Heart left ventricle (tissue), 16 donors: Measurements from ENCODE around the gene RNF5. TPM values are rescaled to one million over a fixed set of nuclear protein-coding genes. Genes with fewer than 3 reads are reported as not detected.

Experiments
- ATAC-seq, 4 donors: fragments of 200-7000 bp; cut with Tn5 transposase; one replicate each; pipeline ENCODE4 v1.9.1; 2020 to 2022; ENCODE audit warnings: moderate library complexity in 4 of 4, mild to moderate bottlenecking in 3 of 4, moderate number of reproducible peaks in 1 of 4
- DNase-seq, 5 donors: peaks; one replicate each; pipeline ENCODE4 v3.0.0-alpha.2; 2020
- H3K27ac ChIP-seq, 12 donors: fragments of 200-600 bp; sonication (generic) in 4 of 12; one replicate each; pipeline versions ENCODE4 v1.5.0 to v1.8.0; 2016 to 2022; ENCODE audit warnings: mild to moderate bottlenecking in 2 of 12
- H3K27me3 ChIP-seq, 9 donors: fragments of 200-600 bp; sonication (generic) in 2 of 9; one replicate each; pipeline versions ENCODE4 v1.5.1 to v1.8.0; 2016 to 2022; ENCODE audit warnings: mild to moderate bottlenecking in 3 of 9
- H3K36me3 ChIP-seq, 9 donors: fragments of 200-600 bp; sonication (generic) in 2 of 9; one replicate each; pipeline versions ENCODE4 v1.5.0 to v1.8.0; 2018 to 2022; ENCODE audit warnings: mild to moderate bottlenecking in 2 of 9
- H3K4me1 ChIP-seq, 12 donors: fragments of 200-600 bp; sonication (generic) in 4 of 12; one replicate each; pipeline versions ENCODE4 v1.5.0 to v1.8.0; 2016 to 2022; ENCODE audit warnings: mild to moderate bottlenecking in 3 of 12
- H3K4me3 ChIP-seq, 12 donors: fragments of 200-600 bp; sonication (generic) in 4 of 12; one replicate each; pipeline versions ENCODE4 v1.5.0 to v1.8.0; 2017 to 2022; ENCODE audit warnings: mild to moderate bottlenecking in 9 of 12, moderate library complexity in 4 of 12
- H3K9me3 ChIP-seq, 12 donors: fragments of 200-600 bp; sonication (generic) in 4 of 12; one replicate each; pipeline versions ENCODE4 v1.5.0 to v1.8.0; 2016 to 2022; ENCODE audit warnings: mild to moderate bottlenecking in 1 of 12
- CTCF ChIP-seq, 12 donors: fragments of 200-600 bp; sonication (generic) in 4 of 12; IDR thresholded peaks; one replicate each; pipeline versions ENCODE4 v1.5.0 to v1.8.0; 2018 to 2022; ENCODE audit warnings: antibody characterized with exemption in 12 of 12, mild to moderate bottlenecking in 5 of 12
- POLR2A ChIP-seq, 2 donors: fragments of 450-650 bp; IDR thresholded peaks; one replicate each; pipeline ENCODE4 v1.6.1; 2017; ENCODE audit warnings: antibody characterized with exemption in 2 of 2, mild to moderate bottlenecking in 2 of 2, moderate library complexity in 2 of 2
- WGBS, 4 donors: extraction: QIAGEN DNeasy Blood & Tissue Kit in 2 of 4; methylation state at CpG; one replicate each; pipeline versions ENCODE4 v1.1.5 to v1.1.7; 2013 to 2018; 5-methylcytosine and 5-hydroxymethylcytosine counted together
- intact Hi-C, 10 donors: fragments of 100-400 bp; cut with DNase I; formaldehyde crosslinking; loops; one replicate each; pipeline versions ENCODE4 v1.11.1 to v1.14.2; 2022
- polyA plus RNA-seq, 2 donors: library from polyadenylated mRNA; stranded (reverse); fragments of 200-250 nt; gene quantifications; one replicate each; pipeline ENCODE4 v1.2.3, GENCODE V29; 2013
- total RNA-seq, 9 donors: library from RNA; depleted of rRNA in 2 of 9; stranded (reverse); fragments of >200 nt in 2 of 9; fragmentation: NEBNext Ultra II Directional in 3 of 9; extraction: Animal tissue kit (Norgen Biotek cat#: 25700) in 3 of 9; gene quantifications; one replicate each; pipeline versions ENCODE4 v1.1.0 to v1.2.4, GENCODE V29; 2016 to 2023
- donor health status: ischemic (EF 13 %, LVEDD 7.1; RV severe dilation, severe dysfunction).
- donor health status: healthy with polysubstance abuse.
- donor health status: DM: no; HTN: yes; CAD: no.
- donor health status: DM: no; HTN: no; CAD: no.
- donor health status: ischemic (EF 25% LVEDD 6.9; RV normal size, moderate dysfunction).
- donor health status: ischemic (EF 25% LVEDD 5.7; RV mildly dilated, moderate dysfunction).
- donor health status: healthy.
- donor health status: DM: yes; HTN: yes; CAD: no.
- donor health status: ischemic (EF 35%, LVEDD 5.7; RV mildly dilated, moderate dysfunction).
- donor health status: nonischemic (EF 11% LVEDD 7.7; RV severe dilation, severe dysfunction).
- donor health status: DM: yes; HTN: yes; CAD: no.
- donor health status: PGD.
- donor health status: ischemic (EF 29% LVEDD 5.4; RV normal size, mild dysfunction).
- donor health status: nonischemic (EF 23%, LVEDD 6.1; RV moderate dilation, normal function).

The RNF5 gene
- total and polyA plus RNA-seq, 11 donors = 62.7 to 136 (median 89.9) TPM

DNA sequence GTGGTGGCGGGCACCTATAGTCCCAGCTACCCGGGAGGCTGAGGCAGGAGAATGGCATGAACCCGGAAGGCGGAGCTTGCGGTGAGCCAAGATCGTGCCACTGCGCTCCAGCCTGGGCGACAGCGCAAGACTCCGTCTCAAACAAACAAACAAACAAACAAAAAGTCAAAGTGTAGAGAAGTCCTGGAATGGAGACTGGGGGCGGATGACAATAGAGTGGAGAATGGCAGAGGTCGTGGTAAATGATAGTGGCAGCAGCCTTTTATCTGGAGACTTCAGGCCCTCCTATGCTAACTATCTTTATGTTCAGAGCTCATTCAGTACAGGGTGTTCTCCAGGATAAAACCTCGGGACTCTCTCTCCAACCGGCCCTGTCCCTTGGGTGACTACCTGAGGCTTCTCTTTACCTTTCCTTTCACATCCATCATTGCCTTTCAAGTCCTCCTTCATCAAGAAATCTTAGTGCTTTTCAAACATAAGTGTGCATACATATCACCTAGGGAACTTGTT, 46.7 kb upstream of the RNF5 start:
- intact Hi-C loops = loop anchor here in 3 of 10 donors (1.0 to 5.0 kb wide), 3 partner anchors 21 to 46 kb away; partner anchors contain the start of genes AGPAT1 (in 1 of the 3) and RNF5 (in 1 of the 3)
- ATAC-seq (no peak), DNase-seq (no peak)
- no peaks in the 10 kb centered on the region for H3K9me3 ChIP-seq
- 84 to 88% (median 87%) methylated on average over 14 of the region's 14 CpGs for WGBS, 4 donors
- peaks cover 0 to 7% (median 2%) of the 10 kb centered on the region in 9 donors for H3K36me3 ChIP-seq
- no peaks in the 10 kb centered on the region for H3K27me3 ChIP-seq
- no peak for TF ChIP-seq POLR2A (IDR thresholded peaks at IDR 0.05)
- H3K27ac ChIP-seq = no peak overlapping the region
- peaks cover 11 to 32% (median 23%) of the 10 kb centered on the region in 12 donors for H3K4me1 ChIP-seq
- no peak overlapping the region for H3K4me3 ChIP-seq

DNA sequence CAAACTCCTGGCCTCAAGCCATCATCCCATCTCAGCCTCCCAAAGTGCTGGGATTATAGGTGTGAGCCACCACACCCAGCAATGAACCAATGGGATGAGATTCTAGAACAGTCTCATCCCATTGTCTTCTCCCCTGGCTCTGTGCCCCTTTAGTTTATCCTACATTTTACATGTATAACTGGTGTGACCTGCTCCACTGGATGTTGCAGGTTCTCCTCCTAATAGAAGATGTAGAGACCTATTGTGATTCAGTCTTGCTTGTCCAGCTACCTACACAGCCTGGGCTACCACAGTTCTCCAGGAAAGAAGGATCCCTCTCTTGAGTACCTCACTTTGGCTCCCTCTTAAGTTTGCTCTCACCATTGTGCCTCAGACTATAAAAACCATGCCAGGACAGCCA, 46.1 kb upstream of the RNF5 start:
- no peak for DNase-seq
- Histone ChIP-seq H3K9me3 (no peaks in the 10 kb centered on the region), H3K27ac (no peak overlapping the region), H3K36me3 (peaks cover 0 to under 1% (median 0%) of the 10 kb centered on the region in 9 donors), H3K4me3 (no peak overlapping the region), H3K27me3 (no peaks in the 10 kb centered on the region), H3K4me1 (peaks cover 11 to 26% (median 18%) of the 10 kb centered on the region in 12 donors)
- TF ChIP-seq CTCF (IDR thresholded peaks at IDR 0.05) (no peak), POLR2A (IDR thresholded peaks at IDR 0.05) (no peak)
- intact Hi-C loops = loop anchor here in 2 of 10 donors (2.0 to 5.0 kb wide), 2 partner anchors 15 to 45 kb away; partner anchors contain the start of genes AGPAT1 (in 1 of the 2) and RNF5 (in 1 of the 2)
- no peak for ATAC-seq

DNA sequence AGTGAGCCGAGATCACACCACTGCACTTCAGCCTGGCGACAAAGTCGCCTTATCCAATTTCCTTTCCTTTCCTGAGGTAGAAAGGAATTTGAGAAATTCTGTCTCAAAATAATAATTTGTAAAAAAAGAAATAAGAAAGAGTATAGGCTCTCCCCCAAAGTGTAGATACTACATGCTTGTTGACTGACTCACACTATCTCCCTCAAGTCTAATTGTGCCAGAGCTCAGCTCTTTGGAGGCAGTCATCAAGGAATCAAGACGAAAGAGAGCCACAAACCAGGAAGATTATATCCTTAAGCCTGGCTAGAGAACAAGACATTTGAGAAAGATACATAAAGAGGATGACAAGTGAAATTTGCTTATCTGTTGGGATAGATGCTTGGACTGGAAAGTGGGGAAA, 44.4 kb upstream of the RNF5 start:
- Histone ChIP-seq H3K4me3 (no peak overlapping the region), H3K27ac (no peak overlapping the region), H3K36me3 (no peaks in the 10 kb centered on the region), H3K9me3 (no peaks in the 10 kb centered on the region), H3K27me3 (no peaks in the 10 kb centered on the region), H3K4me1 (peaks cover 6 to 16% (median 9%) of the 10 kb centered on the region in 12 donors)
- ATAC-seq = no peak
- DNase-seq = no peak
- intact Hi-C loops = loop anchor here in 2 of 10 donors (2.0 to 5.0 kb wide), 2 partner anchors 13 to 44 kb away; partner anchors contain the start of genes AGPAT1 (in 1 of the 2) and RNF5 (in 1 of the 2)
- 71 to 78% (median 76%) methylated on average over 4 of the region's 4 CpGs for WGBS, 4 donors
- no peak for TF ChIP-seq CTCF (IDR thresholded peaks at IDR 0.05)
- TF ChIP-seq POLR2A (IDR thresholded peaks at IDR 0.05) = no peak

DNA sequence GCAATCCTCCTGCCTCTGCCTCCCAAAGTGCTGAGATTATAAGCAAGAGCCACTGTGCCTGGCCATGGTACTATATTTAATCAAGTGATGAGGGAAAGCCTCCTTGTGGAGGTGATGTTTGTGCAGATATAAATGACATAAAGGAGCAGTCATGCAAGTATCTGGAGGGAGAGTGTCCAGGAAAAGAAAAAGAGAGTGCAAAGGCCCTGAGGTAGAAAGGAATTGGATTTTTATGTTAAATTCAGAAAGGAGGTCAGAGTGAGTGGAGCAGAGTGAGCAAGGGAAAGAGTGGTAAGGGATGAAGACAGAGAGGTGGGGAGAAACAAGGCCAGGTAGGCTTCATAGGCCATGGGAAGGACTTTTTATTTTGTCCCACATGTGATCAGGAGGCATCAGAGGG, 40.8 kb upstream of the RNF5 start:
- TF ChIP-seq CTCF (IDR thresholded peaks at IDR 0.05) = no peak
- no peak for TF ChIP-seq POLR2A (IDR thresholded peaks at IDR 0.05)
- Histone ChIP-seq H3K27ac (no peak overlapping the region), H3K27me3 (no peaks in the 10 kb centered on the region), H3K4me1 (no peaks in the 10 kb centered on the region), H3K36me3 (no peaks in the 10 kb centered on the region), H3K4me3 (no peak overlapping the region), H3K9me3 (no peaks in the 10 kb centered on the region)
- no peak for ATAC-seq
- no peak for DNase-seq
- intact Hi-C loops = no loop called here

- intact Hi-C loops = no loop called here
- WGBS, 4 donors = 62 to 71% (median 64%) methylated on average over 5 of the region's 5 CpGs
- no peak overlapping the region for H3K27ac ChIP-seq
- no peak for TF ChIP-seq POLR2A (IDR thresholded peaks at IDR 0.05)
- no peak for TF ChIP-seq CTCF (IDR thresholded peaks at IDR 0.05)
- no peak for DNase-seq
- H3K27me3 ChIP-seq = no peaks in the 10 kb centered on the region
- H3K9me3 ChIP-seq = no peaks in the 10 kb centered on the region
- no peaks in the 10 kb centered on the region for H3K4me1 ChIP-seq
- no peak overlapping the region for H3K4me3 ChIP-seq
- no peak for ATAC-seq
- no peaks in the 10 kb centered on the region for H3K36me3 ChIP-seq
Observed at GRCh38 chr6:32139590-32139989, 38.6 kb upstream of the RNF5 start.
